ENCODE measurements around the gene OSBPL6. TPM values are rescaled to one million over a fixed set of nuclear protein-coding genes. Genes with fewer than 3 reads are reported as not detected.

The OSBPL6 gene
- total and polyA plus RNA-seq, 2 of the 13 experiments (the other 11 are each of a cell fraction or from before 2014, with no cell fraction given): 0.03 to 0.11 TPM

- Histone ChIP-seq H3K9ac (ENCODE audit: insufficient read depth, low read depth, low read length) (no peak overlapping the region), H3K27ac (ENCODE audit: extremely low read length, insufficient read depth, low read length) (no peak overlapping the region), H3K4me3 (replicated peaks in 1 of 3; ENCODE audit: insufficient read depth in 1 of 3, low read depth in 2 of 3, low read length in 3 of 3) (no peak overlapping the region), H3K4me1 (ENCODE audit: insufficient read depth, low read length) (peaks cover 16% of the 10 kb centered on the region; the same call in 1 of the 2 replicates), H4K20me1 (ENCODE audit: insufficient read depth, low read length) (no peaks in the 10 kb centered on the region), H3K79me2 (ENCODE audit: insufficient read depth, low read length) (no peaks in the 10 kb centered on the region), H3K4me2 (ENCODE audit: low read depth, low read length) (no peak overlapping the region), H2AFZ (ENCODE audit: low read length) (no peak overlapping the region), H3K9me3 (ENCODE audit: low read length) (no peaks in the 10 kb centered on the region), H3K36me3 (replicated peaks in 1 of 2; ENCODE audit: control insufficient read depth in 1 of 2, insufficient read depth in 2 of 2, low read length in 2 of 2) (no peaks in the 10 kb centered on the region), H3K27me3 (ENCODE audit: control insufficient read depth in 1 of 2, insufficient read depth in 2 of 2, low read length in 2 of 2) (peaks cover 0 to 9% of the 10 kb centered on the region in 2 experiments; a peak in 1 of 5 replicates)
- FAIRE-seq (no peak), DNase-seq (ENCODE audit: low spot score) (no peak), ATAC-seq (no peak)
- 61% methylated on average over 3 of the region's 3 CpGs for WGBS (ENCODE audit: low lambda C conversion rate)
- ChIA-PET CTCF (ENCODE audit: low intra/inter-chr PET ratio, low total read pairs) (no interaction called here), POLR2A (interaction anchor here (0.7 to 3.8 kb wide), 3 partner anchors 16 to 197 kb away, joined by 5 to 47 read pairs (median 36); partner anchors contain the start of genes PJVK and PRKRA)
- intact Hi-C loops (cut with micrococcal nuclease; ENCODE audit: unreplicated experiment): loop anchor here (5.0 kb wide), 1 partner anchor 430 kb away; no protein-coding TSS in a partner anchor
- in situ Hi-C loops (cut with HindIII; ENCODE audit: extremely low pct_ligation_motif_present, low pct_unique_long_range_greater_than_20kb): loop anchor here (10.0 kb wide), 2 partner anchors 107 to 297 kb away; partner anchors contain the start of gene RBM45
- no TSS peak for BruUV-seq (replicated peaks)
- TF ChIP-seq ZFP62 (CRISPR knock-in tag; IDR thresholded peaks at IDR 0.05) (no peak), STAT5B (CRISPR knock-in tag; IDR thresholded peaks at IDR 0.05) (no peak), YY1 (IDR thresholded peaks at IDR 0.05; ENCODE audit: insufficient read depth, insufficient replicate concordance, low read depth, low read length) (no peak), GTF3A (CRISPR knock-in tag; conservative IDR thresholded peaks at IDR 0.05) (no peak), U2AF1 (optimal IDR thresholded peaks at IDR 0.05; ENCODE audit: low read depth, low read length) (no peak), GFI1 (CRISPR knock-in tag; IDR thresholded peaks at IDR 0.05; ENCODE audit: borderline replicate concordance) (no peak), ATF2 (CRISPR knock-in tag; IDR thresholded peaks at IDR 0.05) (no peak), ZNF619 (CRISPR knock-in tag; IDR thresholded peaks at IDR 0.05) (no peak), HDAC1 (CRISPR knock-in tag; IDR thresholded peaks at IDR 0.05) (no peak), ZNF546 (CRISPR knock-in tag; conservative IDR thresholded peaks at IDR 0.05) (no peak), TAF1 (CRISPR knock-in tag; IDR thresholded peaks at IDR 0.05) (no peak), AKAP8 (CRISPR knock-in tag; IDR thresholded peaks at IDR 0.05) (no peak)
- TF ChIP-seq, protein P1, sequence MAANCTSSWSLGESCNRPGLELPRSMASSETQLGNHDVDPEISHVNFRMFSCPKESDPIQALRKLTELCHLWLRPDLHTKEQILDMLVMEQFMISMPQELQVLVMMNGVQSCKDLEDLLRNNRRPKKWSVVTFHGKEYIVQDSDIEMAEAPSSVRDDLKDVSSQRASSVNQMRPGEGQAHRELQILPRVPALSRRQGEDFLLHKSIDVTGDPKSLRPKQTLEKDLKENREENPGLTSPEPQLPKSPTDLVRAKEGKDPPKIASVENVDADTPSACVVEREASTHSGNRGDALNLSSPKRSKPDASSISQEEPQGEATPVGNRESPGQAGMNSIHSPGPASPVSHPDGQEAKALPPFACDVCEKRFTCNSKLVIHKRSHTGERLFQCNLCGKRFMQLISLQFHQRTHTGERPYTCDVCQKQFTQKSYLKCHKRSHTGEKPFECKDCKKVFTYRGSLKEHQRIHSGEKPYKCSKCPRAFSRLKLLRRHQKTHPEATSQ (CRISPR knock-in tag; IDR thresholded peaks at IDR 0.05; ENCODE audit: borderline replicate concordance): no peak
- TF ChIP-seq, protein P2, sequence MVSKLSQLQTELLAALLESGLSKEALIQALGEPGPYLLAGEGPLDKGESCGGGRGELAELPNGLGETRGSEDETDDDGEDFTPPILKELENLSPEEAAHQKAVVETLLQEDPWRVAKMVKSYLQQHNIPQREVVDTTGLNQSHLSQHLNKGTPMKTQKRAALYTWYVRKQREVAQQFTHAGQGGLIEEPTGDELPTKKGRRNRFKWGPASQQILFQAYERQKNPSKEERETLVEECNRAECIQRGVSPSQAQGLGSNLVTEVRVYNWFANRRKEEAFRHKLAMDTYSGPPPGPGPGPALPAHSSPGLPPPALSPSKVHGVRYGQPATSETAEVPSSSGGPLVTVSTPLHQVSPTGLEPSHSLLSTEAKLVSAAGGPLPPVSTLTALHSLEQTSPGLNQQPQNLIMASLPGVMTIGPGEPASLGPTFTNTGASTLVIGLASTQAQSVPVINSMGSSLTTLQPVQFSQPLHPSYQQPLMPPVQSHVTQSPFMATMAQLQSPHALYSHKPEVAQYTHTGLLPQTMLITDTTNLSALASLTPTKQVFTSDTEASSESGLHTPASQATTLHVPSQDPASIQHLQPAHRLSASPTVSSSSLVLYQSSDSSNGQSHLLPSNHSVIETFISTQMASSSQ (IDR thresholded peaks at IDR 0.05; ENCODE audit: low read depth): no peak
- TF ChIP-seq, protein P2 (CRISPR knock-in tag; IDR thresholded peaks at IDR 0.05; ENCODE audit: borderline replicate concordance): no peak
- TF ChIP-seq, protein P3, sequence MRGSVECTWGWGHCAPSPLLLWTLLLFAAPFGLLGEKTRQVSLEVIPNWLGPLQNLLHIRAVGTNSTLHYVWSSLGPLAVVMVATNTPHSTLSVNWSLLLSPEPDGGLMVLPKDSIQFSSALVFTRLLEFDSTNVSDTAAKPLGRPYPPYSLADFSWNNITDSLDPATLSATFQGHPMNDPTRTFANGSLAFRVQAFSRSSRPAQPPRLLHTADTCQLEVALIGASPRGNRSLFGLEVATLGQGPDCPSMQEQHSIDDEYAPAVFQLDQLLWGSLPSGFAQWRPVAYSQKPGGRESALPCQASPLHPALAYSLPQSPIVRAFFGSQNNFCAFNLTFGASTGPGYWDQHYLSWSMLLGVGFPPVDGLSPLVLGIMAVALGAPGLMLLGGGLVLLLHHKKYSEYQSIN (CRISPR knock-in tag; IDR thresholded peaks at IDR 0.05; ENCODE audit: borderline replicate concordance): no peak
- TF ChIP-seq, protein P4, sequence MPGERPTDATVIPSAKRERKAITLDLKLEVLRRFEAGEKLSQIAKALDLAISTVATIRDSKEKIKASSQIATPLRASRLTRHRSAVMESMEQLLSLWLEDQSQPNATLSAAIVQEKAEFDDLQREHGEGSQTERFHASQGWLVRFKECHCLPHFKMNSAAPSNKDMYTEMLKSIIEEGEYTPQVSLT (CRISPR knock-in tag; IDR thresholded peaks at IDR 0.05; ENCODE audit: borderline replicate concordance, low read depth): no peak
Observed at GRCh38 chr2:178412047-178412446, 217.7 kb downstream of the OSBPL6 start.
